ACHN (cell line): ENCODE results near the gene NUTM1.
"Not testable (repeated sequence)": the region's sequence is repeated elsewhere in the genome, so short reads cannot be mapped to it uniquely, and the experiment has no call there.

Source experiments
- DNase-seq: peaks from one replicate; pipeline ENCODE4 v3.0.0-alpha.2; 2015
- in situ Hi-C: cut with HindIII; loops from 2 replicates; pipeline ENCODE4 v1.10.0; 2017; ENCODE audit warnings: low sequenced_read_pairs, low pct_ligation_motif_present, low pct_unique_long_range_greater_than_20kb

NUTM1 gene

GRCh38 chr15:34336231-34336990, 6.7 kb upstream of the NUTM1 start:
- in situ Hi-C loops = no loop called here
- DNase-seq = no peak

GRCh38 chr15:34336991-34337556, 6.0 kb upstream of the NUTM1 start:
- no peak for DNase-seq
- in situ Hi-C loops = no loop called here

GRCh38 chr15:34337557-34338306, 5.4 kb upstream of the NUTM1 start, which contains the start of gene SLC12A6:
Gene SLC12A6, minus strand, starts transcription at chr15:34337781. Its CDS starts 1,101 bp downstream, at chr15:34336680.
- peak; percentile 92 for DNase-seq
- in situ Hi-C loops = no loop called here

GRCh38 chr15:34338347-34338746, 4.8 kb upstream of the NUTM1 start:
- no peak for DNase-seq
- in situ Hi-C loops = no loop called here

- in situ Hi-C loops = no loop called here
- no peak for DNase-seq
These were observed 3.2 kb upstream of the NUTM1 start for GRCh38 chr15:34339946-34340345.

GRCh38 chr15:34341381-34342212, 1.5 kb upstream of the NUTM1 start:
- in situ Hi-C loops = no loop called here
- no peak for DNase-seq

GRCh38 chr15:34342213-34342736, 840 bp upstream of the NUTM1 start:
- in situ Hi-C loops = not testable (repeated sequence)

GRCh38 chr15:34347951-34348638, 5.0 kb downstream of the NUTM1 start:
- in situ Hi-C loops = no loop called here
- DNase-seq = no peak

More at GRCh38 chr15:34342213-34342736, 840 bp upstream of the NUTM1 start:
- peak; percentile 18 for DNase-seq

- in situ Hi-C loops = no loop called here
- DNase-seq = no peak
These were observed 5.7 kb downstream of the NUTM1 start for GRCh38 chr15:34348735-34349300.

GRCh38 chr15:34349769-34350168, 6.7 kb downstream of the NUTM1 start:
- in situ Hi-C loops = no loop called here
- no peak for DNase-seq

GRCh38 chr15:34352996-34353395, 9.9 kb downstream of the NUTM1 start:
- in situ Hi-C loops = not testable (repeated sequence)

GRCh38 chr15:34353627-34354026, 10.5 kb downstream of the NUTM1 start:
- in situ Hi-C loops = no loop called here

More at GRCh38 chr15:34352996-34353395, 9.9 kb downstream of the NUTM1 start:
- DNase-seq = not testable (repeated sequence)

GRCh38 chr15:34354286-34354685, 11.2 kb downstream of the NUTM1 start:
- no peak for DNase-seq
- in situ Hi-C loops = no loop called here

More at GRCh38 chr15:34353627-34354026, 10.5 kb downstream of the NUTM1 start:
- DNase-seq = no peak

- in situ Hi-C loops = no loop called here
- no peak for DNase-seq
These were observed 12.1 kb downstream of the NUTM1 start for GRCh38 chr15:34355241-34355640.

- in situ Hi-C loops = no loop called here
- DNase-seq = no peak
These were observed 14.5 kb downstream of the NUTM1 start for GRCh38 chr15:34357653-34358052.

GRCh38 chr15:34358367-34358766, 15.3 kb downstream of the NUTM1 start:
- in situ Hi-C loops = no loop called here
- no peak for DNase-seq

- DNase-seq = no peak
- in situ Hi-C loops = no loop called here
These were observed 15.8 kb downstream of the NUTM1 start for GRCh38 chr15:34358948-34359347.
